GM12878 (cell line): Measurements from ENCODE around the gene FGGY. TPM values are rescaled to one million over a fixed set of nuclear protein-coding genes. Genes with fewer than 3 reads are reported as not detected.

ENCODE experiments used
- ATAC-seq: fragments of 200-7000 bp; cut with Tn5 transposase; 3 replicates; pipeline ENCODE4 v1.9.1; 2020; ENCODE audit warnings: mild to moderate bottlenecking, moderate library complexity
- BruUV-seq: library from RNA; stranded (reverse); fragments of 400-500 nt; replicated peaks from 2 replicates; lab custom pipeline; 2021; lab: Mats Ljungman, UMichigan
- CTCF ChIA-PET: fragments of 300-600 bp; sonication (Branson Sonifier 250); formaldehyde crosslinking; extraction: SDS; loops from one replicate; lab custom pipeline; 2021; ENCODE audit warnings: inconsistent platforms; lab: Yijun Ruan, JAX
- POLR2A ChIA-PET: fragments of 350-600 bp; formaldehyde crosslinking; extraction: SDS; loops from one replicate; lab custom pipeline; 2021; ENCODE audit warnings: inconsistent platforms; lab: Charles Lee
- RAD21 ChIA-PET: fragments of 300-600 bp; sonication (Branson Sonifier 250); formaldehyde crosslinking; loops from one replicate; lab custom pipeline; 2023; ENCODE audit warnings: antibody characterized with exemption; ENCODE audit not compliant: unreplicated experiment; lab: Charles Lee
- SMC1A ChIA-PET: fragments of 300-600 bp; sonication (Branson Sonifier 250); formaldehyde crosslinking; loops from one replicate; lab custom pipeline; 2023; ENCODE audit not compliant: unreplicated experiment, uncharacterized antibody; lab: Charles Lee
- DNase-seq: peaks from one replicate; pipeline ENCODE4 v3.0.0-alpha.2; 2011; ENCODE audit warnings: low read depth, low spot score
- FAIRE-seq: peaks from 3 replicates; lab custom pipeline; 2011; peaks lifted over from hg19 to GRCh38; lab: Jason Lieb, UNC
- H2AFZ ChIP-seq: 2 replicates; pipeline ENCODE4 v1.6.0; 2011; ENCODE audit warnings: low read depth, low read length, control low read depth; ENCODE audit not compliant: control insufficient read depth
- H3K27ac ChIP-seq: 2 replicates; pipeline ENCODE4 v1.5.1; 2011; ENCODE audit warnings: control low read depth; ENCODE audit not compliant: control insufficient read depth, insufficient read depth
- H3K27me3 ChIP-seq, 2 experiments: replicated peaks in 1 of 2; 2 replicates each; pipeline versions ENCODE4 v1.6.0 to v1.6.1; 2011; ENCODE audit warnings: low read length in 1 of 2; ENCODE audit not compliant: control insufficient read depth in 2 of 2, insufficient read depth in 2 of 2
- H3K36me3 ChIP-seq, 2 experiments: 2 replicates each; pipeline ENCODE4 v1.5.1; 2011; ENCODE audit warnings: low read length in 1 of 2; ENCODE audit not compliant: control insufficient read depth in 2 of 2, insufficient read depth in 2 of 2
- H3K4me1 ChIP-seq: 2 replicates; pipeline ENCODE4 v1.6.1; 2011; ENCODE audit warnings: mild to moderate bottlenecking, low read length, moderate library complexity, mixed read lengths; ENCODE audit not compliant: control insufficient read depth, insufficient read depth
- H3K4me2 ChIP-seq: 2 replicates; pipeline ENCODE4 v1.6.0; 2011; ENCODE audit warnings: control low read depth; ENCODE audit not compliant: control insufficient read depth, insufficient read depth
- H3K4me3 ChIP-seq: fragments of 200-600 bp; sonication (generic); 2 replicates; pipeline ENCODE4 v1.5.1; 2016
- H3K79me2 ChIP-seq: 2 replicates; pipeline ENCODE4 v1.6.0; 2011; ENCODE audit warnings: low read length; ENCODE audit not compliant: control insufficient read depth, insufficient read depth
- H3K9ac ChIP-seq: 2 replicates; pipeline ENCODE4 v1.8.0; 2011; ENCODE audit warnings: low read length, control low read depth, mixed read lengths; ENCODE audit not compliant: control insufficient read depth, insufficient read depth
- H3K9me3 ChIP-seq: replicated peaks from 3 replicates; pipeline ENCODE4 v1.5.1; 2011; ENCODE audit warnings: mild to moderate bottlenecking, low read length; ENCODE audit not compliant: control insufficient read depth, insufficient read depth
- H4K20me1 ChIP-seq: 2 replicates; pipeline ENCODE4 v1.6.0; 2011; ENCODE audit not compliant: control insufficient read depth, insufficient read depth
- BRCA1 ChIP-seq: IDR thresholded peaks from 2 replicates; pipeline ENCODE4 v1.6.1; 2011; ENCODE audit warnings: low read depth, low read length, improper control_type of control experiment
- E2F4 ChIP-seq: IDR thresholded peaks from 2 replicates; pipeline ENCODE4 v1.6.1; 2012; ENCODE audit warnings: low read depth, low read length, improper control_type of control experiment
- FOS ChIP-seq: IDR thresholded peaks from 3 replicates; pipeline ENCODE4 v1.6.1; 2011; ENCODE audit warnings: borderline replicate concordance; ENCODE audit not compliant: insufficient read length; ENCODE audit errors: extremely low read depth
- IKZF1 ChIP-seq: fragments of 450-650 bp; conservative IDR thresholded peaks from 2 replicates; pipeline ENCODE4 v1.6.1; 2017; ENCODE audit warnings: antibody characterized with exemption, mild to moderate bottlenecking
- IRF5 ChIP-seq: fragments of 450-650 bp; IDR thresholded peaks from 2 replicates; pipeline ENCODE4 v1.6.1; 2017; ENCODE audit warnings: borderline replicate concordance
- KDM1A ChIP-seq: fragments of 200-600 bp; sonication (generic); IDR thresholded peaks from 2 replicates; pipeline ENCODE4 v1.6.1; 2016; ENCODE audit warnings: borderline replicate concordance
- MYB ChIP-seq: fragments of 150-350 bp; IDR thresholded peaks from 2 replicates; pipeline ENCODE4 v1.6.1; 2014; ENCODE audit warnings: mild to moderate bottlenecking, low read depth, low read length, borderline replicate concordance
- POLR2AphosphoS5 ChIP-seq: IDR thresholded peaks from 2 replicates; pipeline ENCODE4 v1.6.1; 2011; ENCODE audit warnings: mild to moderate bottlenecking, low read length, inconsistent platforms
- PRDM15 ChIP-seq: fragments of 450-650 bp; formaldehyde crosslinking; IDR thresholded peaks from 2 replicates; pipeline ENCODE4 v1.4.0; 2020; ENCODE audit warnings: mild to moderate bottlenecking, moderate library complexity
- SP1 ChIP-seq: IDR thresholded peaks from one replicate; pipeline ENCODE4 v1.6.1; 2011; ENCODE audit warnings: low read depth, low read length
- TAF1 ChIP-seq: IDR thresholded peaks from 2 replicates; pipeline ENCODE4 v1.6.1; 2011; ENCODE audit warnings: mild to moderate bottlenecking, low read depth, low read length, borderline replicate concordance
- WRNIP1 ChIP-seq: IDR thresholded peaks from 2 replicates; pipeline ENCODE4 v1.6.1; 2011; ENCODE audit warnings: low read depth, low read length, improper control_type of control experiment, borderline replicate concordance
- ZNF274 ChIP-seq: IDR thresholded peaks from one replicate; pipeline ENCODE4 v1.8.0; 2011; ENCODE audit not compliant: insufficient read length, insufficient read depth
- WGBS: methylation state at CpG from one replicate; pipeline ENCODE4 v1.1.6; 2016; ENCODE audit warnings: low lambda C conversion rate; ENCODE audit not compliant: insufficient replicate concordance, insufficient coverage; ENCODE audit errors: missing lambda C conversion rate; 5-methylcytosine and 5-hydroxymethylcytosine counted together
- in situ Hi-C: fragments of 300-500 bp; cut with MboI; formaldehyde crosslinking; loops from 9 replicates; pipeline ENCODE4 v1.14.3; 2018; ENCODE audit warnings: mixed read lengths
- intact Hi-C: fragments of 100-400 bp; cut with micrococcal nuclease; formaldehyde crosslinking; loops from one replicate; pipeline ENCODE4 v1.14.2; 2022; ENCODE audit not compliant: unreplicated experiment
- polyA plus RNA-seq, 11 experiments: library from polyadenylated mRNA; depleted of rRNA in 4 of 11; unstranded in 6 of 11; stranded (reverse) in 5 of 11; fragments of >200 nt; fragmentation: Nextera tagmentation in 4 of 11; fragmentation: Illumina TruSeq in 1 of 11; extraction: Ambion mirVana in 4 of 11; extraction: Trizol in 1 of 11; gene quantifications; 1 replicate in 1 of 11; 2 replicates in 10 of 11; pipeline versions ENCODE4 v1.2.1 to v1.2.3, GENCODE V29; 2011 to 2016; ENCODE audit warnings: inconsistent platforms in 2 of 11, missing spikeins in 2 of 11, low read depth in 1 of 11
- total RNA-seq, 4 experiments: library from RNA; depleted of rRNA in 3 of 4; stranded (reverse); fragments of >200 nt in 3 of 4; fragmentation: Illumina TruSeq in 1 of 4; extraction: Trizol in 1 of 4; gene quantifications; 2 replicates each; pipeline versions ENCODE4 v1.2.1 to v1.2.3, GENCODE V29; 2013 to 2021

Gene FGGY
- total and polyA plus RNA-seq, 10 of the 15 experiments (the other 5 are each of a cell fraction or from before 2014, with no cell fraction given): 6.2 to 11.9 (median 7.5) TPM

- Histone ChIP-seq H3K4me1 (no peaks in the 10 kb centered on the region), H2AFZ (no peak overlapping the region), H3K79me2 (no peaks in the 10 kb centered on the region), H4K20me1 (no peaks in the 10 kb centered on the region), H3K27me3 (no peaks in the 10 kb centered on the region), H3K9me3 (no peaks in the 10 kb centered on the region), H3K36me3 (no peaks in the 10 kb centered on the region; a peak in 2 of 4 replicates), H3K4me3 (no peak overlapping the region), H3K4me2 (no peak overlapping the region), H3K27ac (no peak overlapping the region), H3K9ac (no peak overlapping the region)
- SMC1A ChIA-PET: interaction anchor here (0.7 to 0.8 kb wide), 2 partner anchors 10 to 34 kb away, joined by 3 to 4 read pairs; no protein-coding TSS in a partner anchor
- RAD21 ChIA-PET: no interaction called here
- POLR2A ChIA-PET: no interaction called here
- in situ Hi-C loops (no loop called here), intact Hi-C loops (no loop called here)
- ATAC-seq (no peak), FAIRE-seq (no peak), DNase-seq (no peak)
- TF ChIP-seq POLR2AphosphoS5: no peak
- no peak for TF ChIP-seq FOS
- TF ChIP-seq E2F4: no peak
- no peak for TF ChIP-seq ZNF274
- CTCF ChIA-PET: no interaction called here
- 100% methylated on average over 1 of the region's 1 CpG for WGBS
- BruUV-seq: no TSS peak
Measured at GRCh38 chr1:59345221-59345620, 48.3 kb downstream of the FGGY start.

GRCh38 chr1:59346429-59346828, 49.5 kb downstream of the FGGY start:
- CTCF ChIA-PET: no interaction called here
- Histone ChIP-seq H3K36me3 (no peaks in the 10 kb centered on the region; a peak in 1 of 4 replicates), H4K20me1 (no peaks in the 10 kb centered on the region), H2AFZ (no peak overlapping the region), H3K27ac (no peak overlapping the region), H3K4me1 (no peaks in the 10 kb centered on the region), H3K4me3 (no peak overlapping the region), H3K27me3 (no peaks in the 10 kb centered on the region), H3K9ac (no peak overlapping the region), H3K4me2 (no peak overlapping the region), H3K79me2 (no peaks in the 10 kb centered on the region), H3K9me3 (no peaks in the 10 kb centered on the region)
- intact Hi-C loops: no loop called here
- FAIRE-seq: no peak
- SMC1A ChIA-PET: no interaction called here
- BruUV-seq: no TSS peak
- WGBS: 50% methylated on average over 3 of the region's 3 CpGs
- ATAC-seq: no peak
- RAD21 ChIA-PET: no interaction called here
- POLR2A ChIA-PET: no interaction called here
- no peak for DNase-seq
- in situ Hi-C loops: no loop called here
- TF ChIP-seq BRCA1 (no peak), KDM1A (no peak), PRDM15 (CRISPR knock-in tag) (no peak), TAF1 (no peak), SP1 (no peak), IKZF1 (no peak), IRF5 (no peak), WRNIP1 (no peak), MYB (no peak)
